Gastroesophageal sphincter (tissue), 3 donors: ENCODE data around the gene IL34.

ENCODE experiments used
- EP300 ChIP-seq: sonication (generic); formaldehyde crosslinking; IDR thresholded peaks from one replicate; pipeline ENCODE4 v1.6.1; 2017; ENCODE audit warnings: antibody characterized with exemption, mild to moderate bottlenecking
- POLR2A ChIP-seq, 2 donors: fragments of 450-650 bp; IDR thresholded peaks; one replicate each; pipeline ENCODE4 v1.6.1; 2017; ENCODE audit warnings: antibody characterized with exemption in 2 of 2, mild to moderate bottlenecking in 2 of 2, moderate library complexity in 1 of 2
- POLR2AphosphoS5 ChIP-seq: sonication (generic); formaldehyde crosslinking; IDR thresholded peaks from one replicate; pipeline ENCODE4 v1.6.1; 2017; ENCODE audit warnings: antibody characterized with exemption
- TF ChIP-seq, protein P1 (sequence below), 4 experiments: fragments of 200-600 bp in 2 of 4; fragments of 450-650 bp in 2 of 4; sonication (generic) in 1 of 4; IDR thresholded peaks; one replicate each; pipeline ENCODE4 v1.5.1; 2017 to 2019; ENCODE audit warnings: antibody characterized with exemption in 4 of 4, mild to moderate bottlenecking in 2 of 4, moderate library complexity in 2 of 4

DNA sequence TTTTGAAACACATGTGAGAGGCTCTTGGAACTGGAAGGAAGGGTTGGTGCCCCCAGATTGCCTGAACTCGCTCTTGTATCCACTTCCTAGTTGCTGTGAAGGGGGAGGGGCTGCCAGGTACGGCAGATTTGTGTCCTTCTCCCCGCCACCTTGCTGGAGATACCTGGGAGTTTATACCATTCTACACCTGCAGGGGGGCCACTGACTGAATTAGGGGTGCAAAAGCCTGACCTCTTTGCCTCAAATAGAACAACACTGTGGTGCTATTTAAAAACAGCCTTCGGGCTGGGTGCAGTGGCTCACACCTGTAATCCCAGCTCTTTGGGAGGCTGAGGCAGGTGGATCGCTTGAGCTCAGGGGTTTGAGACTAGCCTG is 35.1 kb upstream of the IL34 start:
- TF ChIP-seq, protein P1, sequence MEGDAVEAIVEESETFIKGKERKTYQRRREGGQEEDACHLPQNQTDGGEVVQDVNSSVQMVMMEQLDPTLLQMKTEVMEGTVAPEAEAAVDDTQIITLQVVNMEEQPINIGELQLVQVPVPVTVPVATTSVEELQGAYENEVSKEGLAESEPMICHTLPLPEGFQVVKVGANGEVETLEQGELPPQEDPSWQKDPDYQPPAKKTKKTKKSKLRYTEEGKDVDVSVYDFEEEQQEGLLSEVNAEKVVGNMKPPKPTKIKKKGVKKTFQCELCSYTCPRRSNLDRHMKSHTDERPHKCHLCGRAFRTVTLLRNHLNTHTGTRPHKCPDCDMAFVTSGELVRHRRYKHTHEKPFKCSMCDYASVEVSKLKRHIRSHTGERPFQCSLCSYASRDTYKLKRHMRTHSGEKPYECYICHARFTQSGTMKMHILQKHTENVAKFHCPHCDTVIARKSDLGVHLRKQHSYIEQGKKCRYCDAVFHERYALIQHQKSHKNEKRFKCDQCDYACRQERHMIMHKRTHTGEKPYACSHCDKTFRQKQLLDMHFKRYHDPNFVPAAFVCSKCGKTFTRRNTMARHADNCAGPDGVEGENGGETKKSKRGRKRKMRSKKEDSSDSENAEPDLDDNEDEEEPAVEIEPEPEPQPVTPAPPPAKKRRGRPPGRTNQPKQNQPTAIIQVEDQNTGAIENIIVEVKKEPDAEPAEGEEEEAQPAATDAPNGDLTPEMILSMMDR (IDR thresholded peaks at IDR 0.05) = no peak
- TF ChIP-seq POLR2A (IDR thresholded peaks at IDR 0.05) (no peak), EP300 (no peak), POLR2AphosphoS5 (no peak)
